ENCODE results near the gene AMMECR1. TPM values are rescaled to one million over a fixed set of nuclear protein-coding genes. Genes with fewer than 3 reads are reported as not detected.

The AMMECR1 gene
- total RNA-seq, 1 experiment from 2014 or later, result 15.0 TPM

GRCh38 chrX:110173192-110174175 lies 144.4 kb downstream of the AMMECR1 start:
- in situ Hi-C loops (cut with HindIII; ENCODE audit: low pct_unique_long_range_greater_than_20kb, low sequenced_read_pairs), result no loop called here
- CTCF ChIA-PET, result no interaction called here

GRCh38 chrX:110172215-110172614 lies 145.7 kb downstream of the AMMECR1 start:
- no peak overlapping the region for H3K4me3 ChIP-seq (ENCODE audit: low read depth in 2 of 2, low read length in 2 of 2)
- ChIA-PET CTCF (no interaction called here), POLR2A (no interaction called here)
- intact Hi-C loops (cut with micrococcal nuclease; ENCODE audit: unreplicated experiment), result no loop called here
- BruUV-seq (replicated peaks), result no TSS peak
- H3K27ac ChIP-seq (ENCODE audit: low read length), result no peak overlapping the region
- in situ Hi-C loops (cut with HindIII; ENCODE audit: low pct_unique_long_range_greater_than_20kb, low sequenced_read_pairs), result no loop called here
- no peaks in the 10 kb centered on the region for H3K4me1 ChIP-seq (ENCODE audit: control insufficient read depth, insufficient read depth, low read length)
- no peak for ATAC-seq
- H3K9me3 ChIP-seq (ENCODE audit: control insufficient read depth, insufficient read depth, low read depth, low read length), result no peaks in the 10 kb centered on the region
- no peak for TF ChIP-seq SIN3A (IDR thresholded peaks at IDR 0.05; ENCODE audit: borderline replicate concordance, insufficient read depth, low read depth, low read length)
- no peak for TF ChIP-seq POLR2AphosphoS5 (IDR thresholded peaks at IDR 0.05; ENCODE audit: low read depth, low read length)
- no peak for TF ChIP-seq TCF7L2 (IDR thresholded peaks at IDR 0.05; ENCODE audit: low read depth, low read length)
- TF ChIP-seq, protein P1, sequence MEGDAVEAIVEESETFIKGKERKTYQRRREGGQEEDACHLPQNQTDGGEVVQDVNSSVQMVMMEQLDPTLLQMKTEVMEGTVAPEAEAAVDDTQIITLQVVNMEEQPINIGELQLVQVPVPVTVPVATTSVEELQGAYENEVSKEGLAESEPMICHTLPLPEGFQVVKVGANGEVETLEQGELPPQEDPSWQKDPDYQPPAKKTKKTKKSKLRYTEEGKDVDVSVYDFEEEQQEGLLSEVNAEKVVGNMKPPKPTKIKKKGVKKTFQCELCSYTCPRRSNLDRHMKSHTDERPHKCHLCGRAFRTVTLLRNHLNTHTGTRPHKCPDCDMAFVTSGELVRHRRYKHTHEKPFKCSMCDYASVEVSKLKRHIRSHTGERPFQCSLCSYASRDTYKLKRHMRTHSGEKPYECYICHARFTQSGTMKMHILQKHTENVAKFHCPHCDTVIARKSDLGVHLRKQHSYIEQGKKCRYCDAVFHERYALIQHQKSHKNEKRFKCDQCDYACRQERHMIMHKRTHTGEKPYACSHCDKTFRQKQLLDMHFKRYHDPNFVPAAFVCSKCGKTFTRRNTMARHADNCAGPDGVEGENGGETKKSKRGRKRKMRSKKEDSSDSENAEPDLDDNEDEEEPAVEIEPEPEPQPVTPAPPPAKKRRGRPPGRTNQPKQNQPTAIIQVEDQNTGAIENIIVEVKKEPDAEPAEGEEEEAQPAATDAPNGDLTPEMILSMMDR (IDR thresholded peaks at IDR 0.05), result no peak
- TF ChIP-seq, protein P2, sequence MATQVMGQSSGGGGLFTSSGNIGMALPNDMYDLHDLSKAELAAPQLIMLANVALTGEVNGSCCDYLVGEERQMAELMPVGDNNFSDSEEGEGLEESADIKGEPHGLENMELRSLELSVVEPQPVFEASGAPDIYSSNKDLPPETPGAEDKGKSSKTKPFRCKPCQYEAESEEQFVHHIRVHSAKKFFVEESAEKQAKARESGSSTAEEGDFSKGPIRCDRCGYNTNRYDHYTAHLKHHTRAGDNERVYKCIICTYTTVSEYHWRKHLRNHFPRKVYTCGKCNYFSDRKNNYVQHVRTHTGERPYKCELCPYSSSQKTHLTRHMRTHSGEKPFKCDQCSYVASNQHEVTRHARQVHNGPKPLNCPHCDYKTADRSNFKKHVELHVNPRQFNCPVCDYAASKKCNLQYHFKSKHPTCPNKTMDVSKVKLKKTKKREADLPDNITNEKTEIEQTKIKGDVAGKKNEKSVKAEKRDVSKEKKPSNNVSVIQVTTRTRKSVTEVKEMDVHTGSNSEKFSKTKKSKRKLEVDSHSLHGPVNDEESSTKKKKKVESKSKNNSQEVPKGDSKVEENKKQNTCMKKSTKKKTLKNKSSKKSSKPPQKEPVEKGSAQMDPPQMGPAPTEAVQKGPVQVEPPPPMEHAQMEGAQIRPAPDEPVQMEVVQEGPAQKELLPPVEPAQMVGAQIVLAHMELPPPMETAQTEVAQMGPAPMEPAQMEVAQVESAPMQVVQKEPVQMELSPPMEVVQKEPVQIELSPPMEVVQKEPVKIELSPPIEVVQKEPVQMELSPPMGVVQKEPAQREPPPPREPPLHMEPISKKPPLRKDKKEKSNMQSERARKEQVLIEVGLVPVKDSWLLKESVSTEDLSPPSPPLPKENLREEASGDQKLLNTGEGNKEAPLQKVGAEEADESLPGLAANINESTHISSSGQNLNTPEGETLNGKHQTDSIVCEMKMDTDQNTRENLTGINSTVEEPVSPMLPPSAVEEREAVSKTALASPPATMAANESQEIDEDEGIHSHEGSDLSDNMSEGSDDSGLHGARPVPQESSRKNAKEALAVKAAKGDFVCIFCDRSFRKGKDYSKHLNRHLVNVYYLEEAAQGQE (IDR thresholded peaks at IDR 0.05; ENCODE audit: insufficient read depth in 1 of 2, low read depth in 2 of 2, low read length in 1 of 2), result no peak
- DNase-seq (ENCODE audit: low read depth, low spot score), result no peak
- H3K36me3 ChIP-seq (ENCODE audit: control insufficient read depth, insufficient read depth, low read length), result no peaks in the 10 kb centered on the region
- no peaks in the 10 kb centered on the region for H3K27me3 ChIP-seq (ENCODE audit: control insufficient read depth, insufficient read depth, low read length)

More at GRCh38 chrX:110173192-110174175, 144.4 kb downstream of the AMMECR1 start:
- Histone ChIP-seq H3K27me3 (ENCODE audit: control insufficient read depth, insufficient read depth, low read length) (no peaks in the 10 kb centered on the region), H3K9me3 (ENCODE audit: control insufficient read depth, insufficient read depth, low read depth, low read length) (no peaks in the 10 kb centered on the region), H3K27ac (ENCODE audit: low read length) (no peak overlapping the region), H3K4me1 (ENCODE audit: control insufficient read depth, insufficient read depth, low read length) (no peaks in the 10 kb centered on the region), H3K36me3 (ENCODE audit: control insufficient read depth, insufficient read depth, low read length) (no peaks in the 10 kb centered on the region), H3K4me3 (ENCODE audit: low read depth in 2 of 2, low read length in 2 of 2) (no peak overlapping the region)
- intact Hi-C loops (cut with micrococcal nuclease; ENCODE audit: unreplicated experiment), result no loop called here
- no peak for ATAC-seq
- DNase-seq (ENCODE audit: low read depth, low spot score), result no peak
- BruUV-seq (replicated peaks), result no TSS peak
- TF ChIP-seq SIN3A (IDR thresholded peaks at IDR 0.05; ENCODE audit: borderline replicate concordance, insufficient read depth, low read depth, low read length) (no peak), TCF7L2 (IDR thresholded peaks at IDR 0.05; ENCODE audit: low read depth, low read length) (no peak), POLR2AphosphoS5 (IDR thresholded peaks at IDR 0.05; ENCODE audit: low read depth, low read length) (no peak)
- TF ChIP-seq, protein P2 (IDR thresholded peaks at IDR 0.05; ENCODE audit: insufficient read depth in 1 of 2, low read depth in 2 of 2, low read length in 1 of 2), result no peak
- TF ChIP-seq, protein P1 (IDR thresholded peaks at IDR 0.05), result no peak
- POLR2A ChIA-PET, result interaction anchor here (0.6 kb wide), 1 partner anchor 302 kb away, joined by 3 read pairs; no protein-coding TSS in a partner anchor

Measured in Panc1 (cell line).